Activated naive CD8-positive, alpha-beta T cell treated with anti-CD3 and anti-CD28 coated beads, Interleukin-2, amount 50 U/mL, for 24 hours (primary cell): ENCODE measurements around the gene TPSB2.

Experiments used
- ATAC-seq: fragments of 150-1000 bp; cut with Tn5 transposase; one replicate; pipeline ENCODE4 v1.10.0; 2021
- DNase-seq: peaks from one replicate; pipeline ENCODE4 v3.0.0; 2021
- H3K27ac Mint-ChIP-seq: one replicate; pipeline ENCODE4 v1.8.0; 2021; ENCODE audit warnings: mild to moderate bottlenecking, mixed read lengths
- H3K27me3 Mint-ChIP-seq: one replicate; pipeline ENCODE4 v1.8.0; 2021; ENCODE audit warnings: mixed read lengths
- H3K36me3 Mint-ChIP-seq: one replicate; pipeline ENCODE4 v1.8.0; 2021; ENCODE audit warnings: low read depth, mixed read lengths
- H3K4me1 Mint-ChIP-seq: one replicate; pipeline ENCODE4 v1.8.0; 2021; ENCODE audit warnings: mixed read lengths
- H3K4me3 Mint-ChIP-seq: one replicate; pipeline ENCODE4 v1.8.0; 2021; ENCODE audit warnings: mild to moderate bottlenecking, moderate library complexity, mixed read lengths
- H3K9me3 Mint-ChIP-seq: one replicate; pipeline ENCODE4 v1.8.0; 2021; ENCODE audit warnings: mixed read lengths

TPSB2 gene

DNA sequence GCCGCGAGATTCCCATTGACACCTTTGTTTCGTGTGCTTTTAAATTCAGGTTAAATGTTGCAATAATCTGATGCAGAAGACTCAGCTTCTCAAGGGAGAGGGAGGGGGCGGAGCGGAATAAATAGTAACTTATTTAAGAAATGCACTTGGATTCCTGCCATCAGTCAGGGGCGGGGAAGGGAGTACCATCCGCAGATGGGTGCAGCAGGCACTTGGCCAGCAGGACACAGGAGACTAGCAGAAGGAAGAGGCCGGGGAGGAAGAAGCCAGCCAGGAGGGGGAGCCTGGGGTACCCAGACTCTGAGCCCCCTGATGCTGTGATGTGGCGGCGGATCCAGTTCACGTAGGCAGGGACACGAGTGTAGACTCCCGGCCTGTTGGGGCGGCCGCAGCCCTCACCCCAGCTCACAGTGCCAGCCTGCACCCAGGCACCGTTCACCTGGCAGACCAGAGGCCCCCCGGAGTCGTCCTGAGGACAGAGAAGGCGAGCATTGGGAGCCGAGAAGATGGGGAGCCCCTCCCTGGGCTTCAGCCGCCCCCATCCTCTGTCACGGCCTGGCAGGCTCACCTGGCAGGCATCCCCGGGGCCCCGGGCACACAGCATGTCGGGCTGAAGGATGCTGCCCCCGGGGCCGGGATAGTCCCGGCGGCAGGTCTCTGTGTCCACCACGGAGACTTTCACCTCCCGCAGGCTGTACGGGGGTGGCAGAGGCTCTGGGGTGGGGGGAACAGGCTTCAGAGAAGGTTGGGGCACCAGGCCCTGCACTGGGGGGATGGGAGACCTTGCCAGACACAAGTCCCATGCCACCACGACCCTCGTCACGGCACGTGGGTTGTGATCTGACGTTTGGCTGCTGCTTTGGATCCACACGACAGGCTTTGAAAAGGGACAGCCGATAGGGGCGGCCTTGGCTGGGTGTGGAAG, 8.1 kb downstream of the TPSB2 start:
- ATAC-seq (no peak), DNase-seq (no peak)
- no peaks in the 10 kb centered on the region for H3K4me1 Mint-ChIP-seq
- no peak overlapping the region for H3K27ac Mint-ChIP-seq
- no peaks in the 10 kb centered on the region for H3K36me3 Mint-ChIP-seq
- no peak overlapping the region for H3K4me3 Mint-ChIP-seq
- H3K9me3 Mint-ChIP-seq, result no peaks in the 10 kb centered on the region
- no peaks in the 10 kb centered on the region for H3K27me3 Mint-ChIP-seq

DNA sequence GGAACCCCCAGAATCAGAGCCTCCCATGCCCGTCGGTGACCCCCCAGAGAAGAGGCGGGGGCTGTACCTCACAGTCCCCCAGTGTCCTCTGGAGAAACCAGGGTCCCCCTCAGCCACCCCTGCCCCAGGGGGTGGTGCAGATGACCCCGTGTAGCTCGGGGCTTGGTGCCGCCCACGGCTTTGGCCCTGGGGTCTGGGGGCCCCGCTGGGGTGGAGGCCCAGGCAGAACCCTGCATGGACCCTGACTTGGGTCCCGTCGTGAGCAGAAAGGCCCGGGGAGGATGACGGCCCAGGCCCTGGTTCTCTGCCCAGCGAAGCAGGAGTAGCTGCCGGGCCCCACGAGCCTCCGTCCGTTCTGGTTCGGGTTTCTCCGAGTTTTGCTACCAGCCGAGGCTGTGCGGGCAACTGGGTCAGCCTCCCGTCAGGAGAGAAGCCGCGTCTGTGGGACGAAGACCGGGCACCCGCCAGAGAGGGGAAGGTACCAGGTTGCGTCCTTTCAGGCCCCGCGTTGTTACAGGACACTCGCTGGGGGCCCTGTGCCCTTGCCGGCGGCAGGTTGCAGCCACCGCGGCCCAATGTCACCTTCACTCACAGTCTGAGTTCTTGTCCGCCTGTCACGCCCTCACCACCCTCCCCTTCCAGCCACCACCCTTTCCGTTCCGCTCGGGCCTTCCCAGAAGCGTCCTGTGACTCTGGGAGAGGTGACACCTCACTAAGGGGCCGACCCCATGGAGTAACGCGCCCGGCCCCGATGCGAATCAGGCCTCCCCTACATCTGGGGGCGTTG, 8.9 kb downstream of the TPSB2 start:
- H3K27ac Mint-ChIP-seq, result no peak overlapping the region
- H3K27me3 Mint-ChIP-seq, result no peaks in the 10 kb centered on the region
- no peaks in the 10 kb centered on the region for H3K36me3 Mint-ChIP-seq
- DNase-seq, result no peak
- no peaks in the 10 kb centered on the region for H3K4me1 Mint-ChIP-seq
- no peak for ATAC-seq
- no peak overlapping the region for H3K4me3 Mint-ChIP-seq
- no peaks in the 10 kb centered on the region for H3K9me3 Mint-ChIP-seq

DNA sequence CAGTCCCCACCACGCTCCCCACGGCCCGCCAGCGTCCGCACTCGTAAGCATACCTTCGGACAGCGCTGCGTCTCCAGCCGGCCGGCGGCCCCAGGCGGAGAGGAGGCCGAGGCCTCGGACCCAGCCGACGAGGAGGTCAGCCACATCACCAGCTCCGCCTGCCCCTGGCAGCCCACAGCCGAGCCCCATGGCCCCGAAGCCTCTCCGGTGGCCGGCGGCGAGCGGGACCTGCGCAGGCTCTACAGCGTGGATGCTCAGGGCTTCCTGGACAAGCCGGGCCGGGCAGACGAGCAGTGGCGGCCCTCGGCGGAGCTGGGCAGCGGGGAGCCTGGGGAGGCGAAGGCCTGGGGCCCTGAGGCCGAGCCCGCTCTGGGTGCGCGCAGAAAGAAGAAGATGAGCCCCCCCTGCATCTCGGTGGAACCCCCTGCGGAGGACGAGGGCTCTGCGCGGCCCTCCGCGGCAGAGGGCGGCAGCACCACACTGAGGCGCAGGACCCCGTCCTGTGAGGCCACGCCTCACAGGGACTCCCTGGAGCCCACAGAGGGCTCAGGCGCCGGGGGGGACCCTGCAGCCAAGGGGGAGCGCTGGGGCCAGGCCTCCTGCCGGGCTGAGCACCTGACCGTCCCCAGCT, 9.8 kb downstream of the TPSB2 start:
- H3K27me3 Mint-ChIP-seq, result no peaks in the 10 kb centered on the region
- ATAC-seq (no peak), DNase-seq (no peak)
- no peak overlapping the region for H3K27ac Mint-ChIP-seq
- no peak overlapping the region for H3K4me3 Mint-ChIP-seq
- H3K4me1 Mint-ChIP-seq, result no peaks in the 10 kb centered on the region
- no peaks in the 10 kb centered on the region for H3K9me3 Mint-ChIP-seq
- no peaks in the 10 kb centered on the region for H3K36me3 Mint-ChIP-seq

DNA sequence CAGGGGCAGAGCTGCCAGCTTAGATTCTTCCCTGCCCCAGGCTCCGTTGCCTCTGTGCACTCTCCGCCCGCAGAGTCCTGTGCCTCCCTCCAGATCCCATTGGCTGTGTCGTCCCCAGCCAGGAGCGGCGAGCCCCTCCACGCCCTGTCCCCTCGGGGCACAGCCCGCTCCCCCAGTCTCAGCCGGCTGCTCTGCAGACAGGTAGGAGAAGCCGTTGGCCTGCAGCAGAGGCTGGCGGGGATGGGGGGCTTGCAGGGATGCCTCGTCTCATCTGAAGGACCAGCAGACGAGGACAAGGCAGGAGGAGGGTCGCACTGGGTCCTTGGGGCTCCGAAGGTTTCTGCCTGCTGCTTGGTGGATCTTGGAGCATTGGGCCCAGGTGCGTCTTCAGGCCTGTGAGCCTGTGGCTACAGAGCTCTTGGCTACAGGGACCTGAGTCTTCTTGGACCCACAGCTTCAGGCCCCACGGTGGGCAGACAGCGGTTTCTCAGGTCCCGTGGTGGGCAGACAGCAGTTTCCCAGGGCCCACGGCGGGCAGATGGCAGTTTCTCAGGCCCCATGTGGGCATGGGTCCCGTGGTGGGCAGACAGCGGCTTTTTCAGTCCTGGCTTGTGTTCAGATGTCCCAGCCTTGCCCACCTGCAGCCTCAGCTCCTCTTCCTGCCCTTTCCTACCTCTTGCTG, 10.9 kb downstream of the TPSB2 start:
- Mint-ChIP-seq H3K9me3 (no peaks in the 10 kb centered on the region), H3K4me3 (no peak overlapping the region), H3K27ac (no peak overlapping the region), H3K27me3 (no peaks in the 10 kb centered on the region), H3K36me3 (no peaks in the 10 kb centered on the region), H3K4me1 (no peaks in the 10 kb centered on the region)
- ATAC-seq, result no peak
- no peak for DNase-seq

DNA sequence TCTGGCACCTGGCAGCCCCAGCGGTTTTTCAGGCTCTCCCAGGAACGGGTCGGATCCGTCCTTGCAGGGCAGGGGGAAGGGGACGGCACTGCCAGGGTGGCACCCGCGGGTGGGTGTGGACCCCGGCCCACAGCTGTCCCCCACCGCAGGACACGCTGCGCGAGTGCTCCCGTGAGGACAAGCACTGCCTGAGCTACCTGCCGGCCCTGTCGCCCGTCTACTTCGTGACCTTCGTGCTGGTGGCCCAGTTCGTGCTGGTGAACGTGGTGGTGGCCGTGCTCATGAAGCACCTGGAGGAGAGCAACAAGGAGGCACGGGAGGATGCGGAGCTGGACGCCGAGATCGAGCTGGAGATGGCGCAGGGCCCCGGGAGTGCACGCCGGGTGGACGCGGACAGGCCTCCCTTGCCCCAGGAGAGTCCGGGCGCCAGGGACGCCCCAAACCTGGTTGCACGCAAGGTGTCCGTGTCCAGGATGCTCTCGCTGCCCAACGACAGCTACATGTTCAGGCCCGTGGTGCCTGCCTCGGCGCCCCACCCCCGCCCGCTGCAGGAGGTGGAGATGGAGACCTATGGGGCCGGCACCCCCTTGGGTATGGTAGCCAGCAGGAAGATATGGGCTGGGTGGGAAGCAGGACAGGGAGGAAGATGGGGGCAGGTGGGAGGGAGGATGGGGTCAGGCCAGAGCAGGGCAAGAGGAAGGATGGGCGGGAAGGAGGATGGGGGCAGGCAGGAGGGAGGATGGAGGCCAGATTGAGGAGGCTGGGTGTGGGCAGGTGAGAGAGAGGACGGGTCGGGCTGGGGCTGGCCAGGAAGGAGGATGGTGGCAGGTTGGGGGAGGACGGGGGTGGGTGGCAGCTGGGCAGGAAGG, 11.7 kb downstream of the TPSB2 start:
- no peaks in the 10 kb centered on the region for H3K27me3 Mint-ChIP-seq
- H3K27ac Mint-ChIP-seq, result no peak overlapping the region
- ATAC-seq (no peak), DNase-seq (no peak)
- H3K36me3 Mint-ChIP-seq, result no peaks in the 10 kb centered on the region
- no peaks in the 10 kb centered on the region for H3K9me3 Mint-ChIP-seq
- no peaks in the 10 kb centered on the region for H3K4me1 Mint-ChIP-seq
- no peak overlapping the region for H3K4me3 Mint-ChIP-seq

DNA sequence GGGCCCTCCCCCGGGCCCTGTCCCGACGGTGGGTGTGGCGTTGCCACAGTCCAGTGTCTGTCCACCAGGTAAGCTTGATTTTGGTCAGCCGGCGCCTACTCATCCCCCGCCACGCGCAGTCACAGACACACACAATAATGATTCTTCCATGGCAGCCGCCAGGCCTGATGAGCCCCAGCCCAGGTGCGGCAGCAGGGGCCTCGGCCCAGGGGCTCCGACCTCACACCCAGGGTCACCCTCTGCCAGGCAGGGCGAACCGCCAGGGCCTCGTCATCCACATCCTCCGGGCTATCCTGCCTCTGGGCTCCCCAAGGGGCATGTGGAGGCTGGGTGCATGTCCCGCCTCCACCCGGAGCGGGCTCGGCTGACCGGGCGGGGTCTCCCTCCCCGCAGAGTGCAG, 12.5 kb downstream of the TPSB2 start:
- Mint-ChIP-seq H3K4me1 (no peaks in the 10 kb centered on the region), H3K27me3 (no peaks in the 10 kb centered on the region), H3K36me3 (no peaks in the 10 kb centered on the region), H3K9me3 (no peaks in the 10 kb centered on the region), H3K27ac (no peak overlapping the region), H3K4me3 (no peak overlapping the region)
- no peak for ATAC-seq
- DNase-seq, result no peak

DNA sequence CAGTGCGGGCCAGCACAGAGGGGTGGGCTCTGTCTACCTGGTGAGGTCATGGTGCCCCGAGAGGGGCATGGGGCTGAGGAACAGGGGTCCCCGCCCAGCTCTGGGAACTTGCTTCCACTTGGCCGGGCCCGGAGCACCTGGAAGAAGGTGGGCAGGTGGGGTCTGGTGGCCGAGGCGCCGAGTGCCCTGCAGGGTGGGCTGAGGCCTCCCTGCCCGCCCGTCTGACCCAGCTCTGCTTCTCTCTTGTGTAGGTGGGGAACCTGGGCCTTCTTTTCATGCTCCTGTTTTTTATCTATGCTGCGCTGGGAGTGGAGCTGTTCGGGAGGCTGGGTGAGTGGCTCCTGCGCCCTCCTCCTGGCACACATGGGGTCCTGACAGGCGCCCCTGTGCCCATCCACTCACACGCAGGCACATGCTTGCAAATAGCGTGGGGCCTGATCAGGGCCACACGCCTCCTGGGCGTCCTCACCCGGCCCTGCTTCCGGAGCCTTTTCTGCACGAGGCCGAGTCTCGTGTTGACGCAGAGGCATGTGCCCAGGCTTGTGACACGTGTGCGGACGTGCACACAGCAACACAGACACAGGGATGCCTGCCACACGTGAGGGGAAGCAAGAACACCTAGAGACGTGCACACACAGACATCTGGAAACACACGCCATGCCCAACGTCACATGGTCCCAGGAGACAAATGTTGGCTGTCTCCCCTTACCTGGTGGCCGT, 13.1 kb downstream of the TPSB2 start:
- no peak overlapping the region for H3K4me3 Mint-ChIP-seq
- ATAC-seq (no peak), DNase-seq (no peak)
- no peaks in the 10 kb centered on the region for H3K36me3 Mint-ChIP-seq
- no peaks in the 10 kb centered on the region for H3K4me1 Mint-ChIP-seq
- no peaks in the 10 kb centered on the region for H3K9me3 Mint-ChIP-seq
- no peaks in the 10 kb centered on the region for H3K27me3 Mint-ChIP-seq
- H3K27ac Mint-ChIP-seq, result no peak overlapping the region

DNA sequence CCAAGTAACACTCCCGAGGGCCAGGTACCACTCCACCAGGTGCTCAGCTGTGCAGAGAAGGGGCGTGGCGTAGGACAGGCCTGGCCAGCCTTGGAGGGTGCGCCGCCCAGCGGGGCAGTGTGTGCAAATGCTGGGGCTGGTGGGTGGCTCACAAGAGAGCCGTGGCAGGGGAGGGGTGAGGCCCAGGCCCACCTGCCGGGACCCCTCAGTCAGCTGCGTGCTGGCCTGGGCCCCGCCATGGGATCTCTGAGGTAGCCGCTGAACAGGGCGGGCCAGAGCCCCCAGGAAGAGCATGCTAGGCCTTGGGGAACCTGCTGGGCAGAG, 13.7 kb downstream of the TPSB2 start:
- no peak overlapping the region for H3K4me3 Mint-ChIP-seq
- H3K36me3 Mint-ChIP-seq, result no peaks in the 10 kb centered on the region
- no peaks in the 10 kb centered on the region for H3K27me3 Mint-ChIP-seq
- no peak overlapping the region for H3K27ac Mint-ChIP-seq
- no peaks in the 10 kb centered on the region for H3K9me3 Mint-ChIP-seq
- H3K4me1 Mint-ChIP-seq, result no peaks in the 10 kb centered on the region
- DNase-seq (no peak), ATAC-seq (no peak)

DNA sequence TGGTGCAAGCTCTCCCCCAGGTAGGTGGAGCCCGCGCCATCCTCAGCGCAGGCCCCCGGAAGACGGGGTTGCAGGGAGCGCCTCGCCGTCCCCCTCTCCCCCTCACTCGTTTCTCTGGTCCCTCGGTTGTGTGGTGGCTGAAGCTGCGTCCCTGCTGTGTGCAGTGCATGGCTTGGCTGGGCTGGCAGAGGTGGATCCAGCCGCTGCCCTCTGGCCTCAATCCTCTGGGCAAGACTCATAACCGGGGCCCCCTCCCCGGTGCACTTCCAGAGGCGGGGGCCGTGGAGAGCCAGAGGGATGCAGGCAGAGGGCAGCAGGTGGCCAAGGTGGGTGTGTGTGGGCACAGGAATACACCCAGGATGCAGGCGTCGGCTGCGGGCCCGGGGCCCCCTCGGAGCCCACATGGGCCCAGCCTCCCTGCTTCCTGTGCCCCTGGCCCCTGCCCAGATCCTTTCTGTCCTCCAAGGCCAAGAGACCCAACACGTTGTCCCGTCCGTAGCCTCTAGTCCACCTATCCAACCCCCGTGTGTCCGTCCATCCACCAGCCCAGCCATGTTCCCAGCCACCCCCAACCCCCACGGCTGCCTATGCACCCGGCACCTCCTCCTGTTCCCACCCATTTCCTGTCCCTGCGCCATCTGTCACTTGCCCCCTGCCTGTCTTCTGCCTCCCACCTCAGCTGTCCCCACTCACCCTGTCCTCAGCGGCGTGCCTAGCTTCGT, 14.2 kb downstream of the TPSB2 start:
- DNase-seq, result no peak
- Mint-ChIP-seq H3K4me1 (no peaks in the 10 kb centered on the region), H3K27ac (no peak overlapping the region), H3K4me3 (no peak overlapping the region), H3K27me3 (no peaks in the 10 kb centered on the region), H3K9me3 (no peaks in the 10 kb centered on the region), H3K36me3 (no peaks in the 10 kb centered on the region)
- ATAC-seq, result no peak

DNA sequence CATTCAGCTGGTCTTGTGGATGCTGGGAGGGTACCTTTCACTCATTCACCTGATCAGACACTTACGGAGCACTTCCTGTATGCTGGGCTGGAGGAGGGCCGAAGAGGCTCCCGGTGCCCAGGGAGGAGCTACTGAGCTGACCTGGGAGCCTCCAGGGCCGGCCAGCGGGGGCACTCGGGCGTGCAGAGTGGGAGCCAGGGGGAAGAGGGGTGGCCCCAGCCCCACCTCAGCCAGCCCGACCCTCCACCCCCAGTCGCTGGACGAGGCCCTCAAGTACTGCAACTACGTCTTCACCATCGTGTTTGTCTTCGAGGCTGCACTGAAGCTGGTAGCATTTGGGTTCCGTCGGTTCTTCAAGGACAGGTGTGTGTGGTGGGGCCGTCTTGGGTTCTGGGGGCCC, 15.3 kb downstream of the TPSB2 start:
- DNase-seq (no peak), ATAC-seq (no peak)
- Mint-ChIP-seq H3K36me3 (no peaks in the 10 kb centered on the region), H3K9me3 (no peaks in the 10 kb centered on the region), H3K4me3 (no peak overlapping the region), H3K27me3 (no peaks in the 10 kb centered on the region), H3K4me1 (no peaks in the 10 kb centered on the region), H3K27ac (no peak overlapping the region)

DNA sequence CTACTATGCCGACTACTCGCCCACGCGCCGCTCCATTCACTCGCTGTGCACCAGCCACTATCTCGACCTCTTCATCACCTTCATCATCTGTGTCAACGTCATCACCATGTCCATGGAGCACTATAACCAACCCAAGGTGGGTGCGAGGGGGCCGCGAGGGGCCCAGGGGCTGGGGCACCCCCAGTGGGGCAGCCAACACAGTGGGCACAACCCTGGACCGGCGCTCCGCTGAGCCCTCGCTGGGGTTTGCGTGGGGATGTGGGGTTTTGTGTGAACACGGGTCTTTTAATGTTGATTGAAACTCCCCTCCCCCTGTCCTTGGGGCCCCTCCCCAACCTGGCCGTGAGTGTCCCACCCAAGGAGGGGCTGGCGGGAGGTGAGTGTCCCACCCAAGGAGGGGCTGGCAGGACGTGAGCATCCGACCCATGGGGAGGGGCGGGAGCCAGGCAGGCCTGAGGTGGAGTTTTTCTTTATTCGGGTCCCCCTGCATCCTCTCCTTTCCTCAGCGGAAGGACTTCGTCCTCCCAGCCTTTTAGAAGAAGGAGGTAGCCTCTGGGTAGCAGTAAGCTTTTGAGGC, 16.1 kb downstream of the TPSB2 start:
- DNase-seq (no peak), ATAC-seq (no peak)
- no peaks in the 10 kb centered on the region for H3K9me3 Mint-ChIP-seq

DNA sequence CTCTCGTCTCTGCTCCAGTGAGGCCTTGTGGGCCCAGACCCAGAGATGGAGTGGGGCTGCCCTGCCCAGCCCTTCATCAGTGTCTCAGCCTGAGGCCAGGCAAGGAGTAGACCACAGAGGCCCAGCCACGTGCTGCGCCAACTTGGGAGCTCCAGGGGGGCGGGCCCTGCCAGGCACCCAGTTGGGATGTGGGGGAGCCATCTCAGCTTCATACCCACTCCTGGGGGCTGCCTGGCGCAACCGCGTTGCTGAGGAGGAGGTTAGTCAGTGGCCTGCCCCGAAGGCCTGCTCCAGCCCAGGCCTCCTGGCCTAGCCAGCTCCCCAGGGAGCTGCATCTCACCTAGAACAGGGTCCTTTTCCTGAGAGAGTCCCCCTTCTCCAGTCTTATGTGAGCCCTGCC, 16.8 kb downstream of the TPSB2 start:
- no peak for DNase-seq
- no peak for ATAC-seq
- Mint-ChIP-seq H3K9me3 (no peaks in the 10 kb centered on the region), H3K27me3 (no peaks in the 10 kb centered on the region), H3K27ac (no peak overlapping the region), H3K4me3 (no peak overlapping the region), H3K36me3 (no peaks in the 10 kb centered on the region), H3K4me1 (no peaks in the 10 kb centered on the region)

More for the DNA sequence above, 16.1 kb downstream of the TPSB2 start:
- Mint-ChIP-seq H3K4me1 (no peaks in the 10 kb centered on the region), H3K36me3 (no peaks in the 10 kb centered on the region), H3K27me3 (no peaks in the 10 kb centered on the region), H3K27ac (no peak overlapping the region), H3K4me3 (no peak overlapping the region)
